Neural progenitor cell (in vitro differentiated cells): ENCODE measurements around the gene JPH3. TPM values are rescaled to one million over a fixed set of nuclear protein-coding genes. Genes with fewer than 3 reads are reported as not detected.
A peak's percentile ranks its signal among the peaks of the same experiment; 100 is the strongest.

Experiments
- DNase-seq: peaks from one replicate; pipeline ENCODE4 v3.0.0-alpha.2; 2016; ENCODE audit warnings: low spot score
- H2AFZ ChIP-seq: fragments of 200-600 bp; sonication (generic); replicated peaks from 2 replicates; pipeline ENCODE4 v1.6.1; 2016; ENCODE audit warnings: antibody characterized with exemption
- H3F3A ChIP-seq: fragments of 200-600 bp; sonication (generic); 2 replicates; pipeline ENCODE4 v1.6.1; 2016; ENCODE audit warnings: antibody characterized with exemption, low read depth
- H3K27ac ChIP-seq: fragments of 200-600 bp; sonication (generic); 2 replicates; pipeline ENCODE4 v1.5.1; 2016; ENCODE audit warnings: mild to moderate bottlenecking
- H3K27me3 ChIP-seq: fragments of 200-600 bp; sonication (generic); 2 replicates; pipeline ENCODE4 v1.6.1; 2016; ENCODE audit warnings: mild to moderate bottlenecking, moderate library complexity
- H3K36me3 ChIP-seq: fragments of 200-600 bp; sonication (generic); 2 replicates; pipeline ENCODE4 v1.5.1; 2016
- H3K4me1 ChIP-seq: fragments of 200-600 bp; sonication (generic); 2 replicates; pipeline ENCODE4 v1.6.1; 2016; ENCODE audit warnings: mixed run types
- H3K4me2 ChIP-seq: fragments of 200-600 bp; sonication (generic); 2 replicates; pipeline ENCODE4 v1.6.1; 2016
- H3K4me3 ChIP-seq: fragments of 200-600 bp; sonication (generic); 2 replicates; pipeline ENCODE4 v1.5.1; 2016
- H3K79me2 ChIP-seq: fragments of 200-600 bp; sonication (generic); 2 replicates; pipeline ENCODE4 v1.6.1; 2016; ENCODE audit warnings: low read depth
- H3K9ac ChIP-seq: fragments of 200-600 bp; sonication (generic); 2 replicates; pipeline ENCODE4 v1.6.1; 2016
- H3K9me3 ChIP-seq: fragments of 200-600 bp; sonication (generic); 2 replicates; pipeline ENCODE4 v1.5.1; 2016; ENCODE audit warnings: low read depth
- H4K20me1 ChIP-seq: fragments of 200-600 bp; sonication (generic); 2 replicates; pipeline ENCODE4 v1.6.1; 2016; ENCODE audit warnings: low read depth
- H3K27ac Mint-ChIP-seq: 3 replicates; pipeline ENCODE4 v1.8.0; 2021; ENCODE audit warnings: mixed read lengths
- H3K27me3 Mint-ChIP-seq: 2 replicates; pipeline ENCODE4 v1.8.0; 2022; ENCODE audit warnings: low read depth, mild to moderate bottlenecking, inconsistent platforms, moderate library complexity, mixed read lengths; ENCODE audit not compliant: insufficient read depth
- H3K36me3 Mint-ChIP-seq: 3 replicates; pipeline ENCODE4 v1.8.0; 2021; ENCODE audit warnings: mixed read lengths
- H3K4me1 Mint-ChIP-seq: 3 replicates; pipeline ENCODE4 v1.8.0; 2021; ENCODE audit warnings: mixed read lengths
- H3K4me3 Mint-ChIP-seq: 3 replicates; pipeline ENCODE4 v1.8.0; 2021; ENCODE audit warnings: mild to moderate bottlenecking, moderate library complexity, mixed read lengths
- H3K9me3 Mint-ChIP-seq: 3 replicates; pipeline ENCODE4 v1.8.0; 2020; ENCODE audit warnings: mixed read lengths
- EZH2 ChIP-seq: fragments of 200-600 bp; sonication (generic); IDR thresholded peaks from 2 replicates; pipeline ENCODE4 v1.6.1; 2017; ENCODE audit warnings: antibody characterized with exemption, mild to moderate bottlenecking, moderate library complexity
- EZH2phosphoT487 ChIP-seq: fragments of 200-600 bp; sonication (generic); IDR thresholded peaks from 2 replicates; pipeline ENCODE4 v1.6.1; 2017; ENCODE audit warnings: antibody characterized with exemption
- total RNA-seq: library from RNA; depleted of rRNA; stranded (reverse); fragments of >200 nt; gene quantifications from 2 replicates; pipeline ENCODE4 v1.2.3, GENCODE V29; 2015; ENCODE audit warnings: low replicate concordance
- TF ChIP-seq, protein P1 (sequence below): fragments of 200-600 bp; sonication (generic); IDR thresholded peaks from 2 replicates; pipeline ENCODE4 v1.5.1; 2017; ENCODE audit warnings: antibody characterized with exemption, mild to moderate bottlenecking

Gene JPH3
- total RNA-seq, 1 donor from 2014 or later, result 7.1 TPM

DNA sequence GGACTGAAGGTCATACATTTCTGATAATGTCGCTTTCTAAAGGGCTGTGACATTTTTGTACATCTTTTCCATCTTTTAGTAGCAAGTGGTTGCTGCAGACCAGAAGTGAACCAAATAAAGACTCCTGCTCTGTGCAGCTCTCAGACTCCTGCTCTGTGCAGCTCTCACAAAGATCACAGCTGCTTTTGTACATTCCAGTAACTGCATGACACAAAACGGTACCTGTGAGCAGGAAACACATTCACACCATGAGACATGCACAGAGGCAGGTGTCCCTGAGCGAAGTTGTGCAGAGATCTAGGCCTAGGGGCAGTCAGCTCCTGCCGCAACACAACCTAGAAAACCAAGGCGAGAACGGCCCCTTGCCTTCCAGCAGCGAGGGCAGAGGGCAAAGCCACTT, 95.9 kb downstream of the JPH3 start:
- H3K4me2 ChIP-seq, result no peak overlapping the region
- no peaks in the 10 kb centered on the region for H3K4me1 ChIP-seq
- H3K4me1 Mint-ChIP-seq, result no peaks in the 10 kb centered on the region
- no peaks in the 10 kb centered on the region for H3K79me2 ChIP-seq
- TF ChIP-seq EZH2, result no peak
- TF ChIP-seq, protein P1, sequence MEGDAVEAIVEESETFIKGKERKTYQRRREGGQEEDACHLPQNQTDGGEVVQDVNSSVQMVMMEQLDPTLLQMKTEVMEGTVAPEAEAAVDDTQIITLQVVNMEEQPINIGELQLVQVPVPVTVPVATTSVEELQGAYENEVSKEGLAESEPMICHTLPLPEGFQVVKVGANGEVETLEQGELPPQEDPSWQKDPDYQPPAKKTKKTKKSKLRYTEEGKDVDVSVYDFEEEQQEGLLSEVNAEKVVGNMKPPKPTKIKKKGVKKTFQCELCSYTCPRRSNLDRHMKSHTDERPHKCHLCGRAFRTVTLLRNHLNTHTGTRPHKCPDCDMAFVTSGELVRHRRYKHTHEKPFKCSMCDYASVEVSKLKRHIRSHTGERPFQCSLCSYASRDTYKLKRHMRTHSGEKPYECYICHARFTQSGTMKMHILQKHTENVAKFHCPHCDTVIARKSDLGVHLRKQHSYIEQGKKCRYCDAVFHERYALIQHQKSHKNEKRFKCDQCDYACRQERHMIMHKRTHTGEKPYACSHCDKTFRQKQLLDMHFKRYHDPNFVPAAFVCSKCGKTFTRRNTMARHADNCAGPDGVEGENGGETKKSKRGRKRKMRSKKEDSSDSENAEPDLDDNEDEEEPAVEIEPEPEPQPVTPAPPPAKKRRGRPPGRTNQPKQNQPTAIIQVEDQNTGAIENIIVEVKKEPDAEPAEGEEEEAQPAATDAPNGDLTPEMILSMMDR, result no peak
- TF ChIP-seq EZH2phosphoT487, result no peak
- H3K27ac ChIP-seq, result no peak overlapping the region
- H4K20me1 ChIP-seq, result peaks cover 14% of the 10 kb centered on the region
- no peaks in the 10 kb centered on the region for H3F3A ChIP-seq
- H3K36me3 Mint-ChIP-seq, result peaks cover 5% of the 10 kb centered on the region
- H3K4me3 ChIP-seq, result no peak overlapping the region
- H3K36me3 ChIP-seq, result no peaks in the 10 kb centered on the region
- no peak for DNase-seq
- H3K9me3 ChIP-seq, result no peaks in the 10 kb centered on the region
- H3K27ac Mint-ChIP-seq, result peak overlapping the region; percentile 57
- H3K9me3 Mint-ChIP-seq, result no peaks in the 10 kb centered on the region
- no peak overlapping the region for H3K9ac ChIP-seq
- H2AFZ ChIP-seq, result no peak overlapping the region
- no peaks in the 10 kb centered on the region for H3K27me3 ChIP-seq
- H3K4me3 Mint-ChIP-seq, result no peak overlapping the region
- H3K27me3 Mint-ChIP-seq, result peaks cover 8% of the 10 kb centered on the region

DNA sequence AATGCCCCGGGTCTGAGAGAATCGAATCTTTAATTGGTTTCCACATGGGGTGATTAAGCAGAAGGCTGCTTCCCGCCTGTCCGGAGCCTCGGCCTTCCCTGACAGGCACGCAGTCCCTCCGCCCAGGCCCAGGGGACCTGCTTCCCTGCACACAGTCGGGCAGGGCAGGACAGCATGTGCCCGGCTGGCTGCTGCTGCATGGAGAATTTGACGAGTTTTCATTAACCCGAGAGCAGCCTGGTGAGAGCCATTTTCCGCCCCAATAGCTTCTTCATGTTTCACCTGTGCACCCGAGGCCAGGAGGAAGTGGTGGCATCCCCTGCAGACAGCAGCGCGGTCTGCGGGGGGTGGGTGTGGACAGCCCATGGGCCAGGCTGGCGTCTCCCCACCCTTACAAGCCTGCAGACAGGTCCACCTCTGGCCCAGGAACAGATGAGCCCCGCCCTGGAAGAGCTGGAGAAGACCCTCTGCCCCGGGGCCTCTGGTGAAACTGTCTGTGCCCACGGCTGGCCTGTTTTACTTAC, 96.4 kb downstream of the JPH3 start:
- H3K9me3 ChIP-seq, result no peaks in the 10 kb centered on the region
- no peak for DNase-seq
- H3K9ac ChIP-seq, result no peak overlapping the region
- Mint-ChIP-seq H3K4me1 (no peaks in the 10 kb centered on the region), H3K27ac (no peak overlapping the region), H3K9me3 (no peaks in the 10 kb centered on the region), H3K4me3 (no peak overlapping the region), H3K36me3 (peaks cover 5% of the 10 kb centered on the region), H3K27me3 (peaks cover 8% of the 10 kb centered on the region)
- H3K27ac ChIP-seq, result no peak overlapping the region
- TF ChIP-seq EZH2 (no peak), EZH2phosphoT487 (no peak)
- TF ChIP-seq, protein P1, result no peak
- H3K27me3 ChIP-seq, result no peaks in the 10 kb centered on the region
- H4K20me1 ChIP-seq, result peaks cover 10% of the 10 kb centered on the region
- no peaks in the 10 kb centered on the region for H3K36me3 ChIP-seq
- no peak overlapping the region for H3K4me2 ChIP-seq
- no peaks in the 10 kb centered on the region for H3K4me1 ChIP-seq
- no peaks in the 10 kb centered on the region for H3F3A ChIP-seq
- H3K4me3 ChIP-seq, result no peak overlapping the region
- H2AFZ ChIP-seq, result no peak overlapping the region
- H3K79me2 ChIP-seq, result no peaks in the 10 kb centered on the region

DNA sequence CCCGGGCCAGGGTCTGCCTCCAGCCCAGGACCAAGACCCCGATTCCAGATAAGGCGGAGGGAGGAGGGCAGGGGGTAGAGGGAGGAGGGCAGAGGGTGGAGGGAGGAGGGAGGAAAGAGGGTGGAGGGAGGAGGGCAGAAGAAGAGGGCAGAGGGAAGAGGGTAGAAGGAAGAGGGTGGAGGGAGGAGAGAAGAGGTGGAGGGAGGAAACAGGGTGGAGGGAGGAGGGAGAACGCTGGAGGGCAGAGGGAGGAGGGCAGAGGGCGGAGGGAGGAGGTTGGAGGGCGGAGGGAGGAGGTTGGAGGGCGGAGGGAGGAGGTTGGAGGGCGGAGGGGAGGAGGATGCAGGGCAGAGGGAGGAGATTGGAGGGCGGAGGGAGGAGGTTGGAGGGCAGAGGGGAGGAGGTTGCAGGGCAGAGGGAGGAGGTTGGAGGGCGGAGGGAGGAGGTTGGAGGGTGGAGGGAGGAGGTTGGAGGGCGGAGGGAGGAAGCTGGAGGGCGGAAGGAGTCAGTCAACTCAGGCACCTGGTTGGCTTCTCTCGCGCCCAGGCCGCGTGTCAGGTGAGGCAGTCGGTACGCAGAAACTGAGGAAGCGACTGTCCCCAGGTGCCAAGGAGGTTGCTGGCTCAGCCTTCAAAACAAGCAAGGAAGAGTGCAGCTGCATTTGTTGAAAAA, 98.2 kb downstream of the JPH3 start:
- no peaks in the 10 kb centered on the region for H3F3A ChIP-seq
- H3K4me1 Mint-ChIP-seq, result peaks cover 7% of the 10 kb centered on the region
- H3K4me1 ChIP-seq, result peaks cover 8% of the 10 kb centered on the region
- H3K27me3 ChIP-seq, result no peaks in the 10 kb centered on the region
- no peak overlapping the region for H3K4me2 ChIP-seq
- H3K79me2 ChIP-seq, result peaks cover 6% of the 10 kb centered on the region
- H2AFZ ChIP-seq, result no peak overlapping the region
- no peaks in the 10 kb centered on the region for H3K9me3 ChIP-seq
- H3K9ac ChIP-seq, result no peak overlapping the region
- no peak overlapping the region for H3K4me3 Mint-ChIP-seq
- H3K36me3 Mint-ChIP-seq, result peaks cover 10% of the 10 kb centered on the region
- H3K9me3 Mint-ChIP-seq, result no peaks in the 10 kb centered on the region
- H3K27ac Mint-ChIP-seq, result no peak overlapping the region
- H3K36me3 ChIP-seq, result no peaks in the 10 kb centered on the region
- H3K4me3 ChIP-seq, result no peak overlapping the region
- TF ChIP-seq EZH2phosphoT487 (no peak), EZH2 (no peak)
- TF ChIP-seq, protein P1, result no peak
- DNase-seq, result no peak
- no peak overlapping the region for H3K27ac ChIP-seq
- H4K20me1 ChIP-seq, result peaks cover 8% of the 10 kb centered on the region
- H3K27me3 Mint-ChIP-seq, result no peaks in the 10 kb centered on the region
